HG03520 (cell line): ENCODE data around the gene BPIFB2.
"Not testable (repeated sequence)": the region's sequence is repeated elsewhere in the genome, so short reads cannot be mapped to it uniquely, and the experiment has no call there.

Source experiments
- ATAC-seq: cut with Tn5 transposase; IDR thresholded peaks from one replicate; pipeline ENCODE4 v1.9.1; 2021; ENCODE audit warnings: mild to moderate bottlenecking, moderate library complexity; ENCODE audit not compliant: unreplicated experiment

The BPIFB2 gene

GRCh38 chr20:33034115-33034514 is 26.6 kb downstream of the BPIFB2 start:
- no peak for ATAC-seq

DNA sequence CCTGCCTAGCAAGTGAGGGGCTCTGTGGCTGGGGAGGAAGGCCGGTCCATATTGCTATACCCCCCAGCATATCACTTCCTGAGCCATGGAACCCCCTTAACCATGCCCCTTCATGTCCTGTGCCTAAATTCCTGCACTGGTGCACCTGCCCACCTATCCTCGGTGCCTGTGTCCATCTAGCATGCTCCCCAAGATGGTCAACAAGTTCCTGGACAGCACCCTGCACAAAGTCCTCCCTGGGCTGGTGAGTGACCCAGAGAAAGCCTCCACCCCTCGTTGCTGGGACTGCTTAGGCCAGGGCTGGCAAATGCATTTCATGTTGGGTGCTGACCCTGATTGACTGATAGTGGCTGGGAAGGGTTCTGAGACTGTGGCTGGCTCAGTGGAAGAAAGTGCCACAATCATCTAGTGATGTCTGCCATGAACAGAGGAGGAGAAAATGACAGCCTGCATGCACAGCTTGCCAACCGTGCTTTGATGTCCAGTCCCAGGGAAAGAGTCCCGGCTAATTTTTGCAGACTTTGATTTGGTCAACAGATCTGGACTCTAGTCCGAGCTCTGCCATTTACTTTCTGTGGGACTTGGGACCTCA is 27.5 kb downstream of the BPIFB2 start:
- no peak for ATAC-seq

DNA sequence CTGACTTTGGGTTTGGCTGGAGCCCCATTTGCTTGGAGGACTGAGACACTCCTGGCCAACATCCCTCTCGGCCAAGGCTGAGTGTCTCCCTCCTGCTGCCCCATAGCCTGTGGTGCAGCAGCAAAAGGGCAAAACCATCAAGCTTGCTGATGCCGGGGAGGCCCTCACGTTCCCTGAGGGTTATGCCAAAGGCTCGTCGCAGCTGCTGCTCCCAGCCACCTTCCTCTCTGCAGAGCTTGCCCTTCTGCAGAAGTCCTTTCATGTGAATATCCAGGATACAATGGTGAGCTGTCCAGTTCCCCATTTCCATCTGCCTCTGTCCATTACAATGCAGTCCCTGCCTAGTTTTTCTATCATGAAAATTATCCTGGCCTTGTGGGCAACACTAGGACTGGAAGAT is 30.0 kb downstream of the BPIFB2 start:
- ATAC-seq = no peak

- no peak for ATAC-seq
Measured at GRCh38 chr20:33038243-33038642, 30.7 kb downstream of the BPIFB2 start.

DNA sequence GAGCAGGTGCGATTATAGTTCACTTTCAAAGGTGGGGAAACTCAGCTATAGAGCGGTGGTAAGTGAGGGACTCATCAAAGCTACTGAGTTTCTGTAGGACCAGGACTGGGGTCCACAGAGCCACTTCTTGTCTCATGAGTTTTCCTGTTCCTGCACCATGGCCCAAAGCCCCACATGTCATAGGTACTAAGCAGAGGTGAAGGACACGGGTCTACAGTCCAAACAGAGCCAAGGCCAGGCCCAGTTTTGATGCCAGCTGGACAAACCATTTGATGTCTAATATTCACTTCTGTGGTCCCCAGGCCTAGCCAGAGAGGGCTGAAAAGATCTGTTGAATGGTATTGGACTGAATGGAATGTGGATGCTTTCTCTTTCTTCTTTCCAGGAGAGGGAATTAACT is 34.9 kb downstream of the BPIFB2 start:
- ATAC-seq = no peak

DNA sequence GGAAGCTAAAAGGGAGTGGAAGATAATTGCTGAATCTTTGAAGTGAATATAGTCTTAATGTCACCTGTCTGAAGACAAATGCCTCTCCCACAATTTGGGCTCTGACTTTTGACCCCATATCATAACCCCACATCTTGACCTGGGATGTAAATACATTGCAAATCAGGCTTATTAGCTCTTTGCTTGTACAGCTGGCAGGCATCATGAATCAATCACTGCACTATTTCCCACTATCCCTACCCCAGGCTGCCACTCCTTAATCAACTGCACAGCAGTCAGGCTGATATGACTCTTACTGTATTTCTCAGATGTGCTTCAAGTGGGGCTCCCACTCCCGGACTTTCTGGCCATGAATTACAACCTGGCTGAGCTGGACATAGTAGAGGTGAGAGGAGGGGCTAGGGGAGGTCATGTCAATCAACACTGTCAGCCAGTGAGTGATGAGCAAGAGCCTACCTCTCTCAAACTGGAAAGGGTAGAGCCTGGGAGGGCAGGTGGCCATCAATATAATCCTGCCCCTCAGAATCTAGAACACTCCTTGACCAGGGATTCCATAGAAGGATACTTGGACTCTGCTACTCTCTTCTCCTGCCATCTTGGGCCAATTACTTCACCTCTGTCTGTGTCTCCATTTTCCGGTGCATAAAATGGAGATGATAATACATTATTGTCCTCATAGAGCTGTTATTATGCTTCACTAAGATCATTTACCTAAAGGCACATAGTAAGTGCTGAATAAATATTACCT is 35.7 kb downstream of the BPIFB2 start:
- no peak for ATAC-seq

DNA sequence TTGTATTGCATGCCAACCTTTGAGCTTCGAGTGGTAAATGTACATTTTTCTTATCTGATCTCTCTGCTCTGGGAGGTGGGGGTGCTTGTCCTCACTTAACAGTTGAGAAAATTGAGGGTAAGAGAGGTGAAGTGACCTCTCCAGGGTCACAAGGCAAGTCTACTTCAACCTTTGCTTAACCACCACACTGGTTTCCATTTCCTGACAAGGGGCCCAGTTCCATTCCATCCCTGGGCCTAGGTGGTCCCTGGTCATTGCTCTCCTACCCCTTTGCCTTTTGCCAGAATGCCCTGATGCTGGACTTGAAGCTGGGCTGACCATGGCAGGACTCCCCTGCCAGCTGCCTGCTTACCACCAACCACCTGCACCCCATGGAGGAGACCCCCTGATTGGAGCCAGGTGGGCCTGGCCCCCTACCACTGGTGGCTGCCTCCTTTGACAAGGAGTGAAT is 36.3 kb downstream of the BPIFB2 start:
- ATAC-seq = no peak

- ATAC-seq = not testable (repeated sequence)
Measured at GRCh38 chr20:33045129-33045721, 37.7 kb downstream of the BPIFB2 start.

GRCh38 chr20:33046412-33046811 is 38.9 kb downstream of the BPIFB2 start:
- ATAC-seq = no peak

- no peak for ATAC-seq
Measured at GRCh38 chr20:33051333-33051732, 43.8 kb downstream of the BPIFB2 start.

DNA sequence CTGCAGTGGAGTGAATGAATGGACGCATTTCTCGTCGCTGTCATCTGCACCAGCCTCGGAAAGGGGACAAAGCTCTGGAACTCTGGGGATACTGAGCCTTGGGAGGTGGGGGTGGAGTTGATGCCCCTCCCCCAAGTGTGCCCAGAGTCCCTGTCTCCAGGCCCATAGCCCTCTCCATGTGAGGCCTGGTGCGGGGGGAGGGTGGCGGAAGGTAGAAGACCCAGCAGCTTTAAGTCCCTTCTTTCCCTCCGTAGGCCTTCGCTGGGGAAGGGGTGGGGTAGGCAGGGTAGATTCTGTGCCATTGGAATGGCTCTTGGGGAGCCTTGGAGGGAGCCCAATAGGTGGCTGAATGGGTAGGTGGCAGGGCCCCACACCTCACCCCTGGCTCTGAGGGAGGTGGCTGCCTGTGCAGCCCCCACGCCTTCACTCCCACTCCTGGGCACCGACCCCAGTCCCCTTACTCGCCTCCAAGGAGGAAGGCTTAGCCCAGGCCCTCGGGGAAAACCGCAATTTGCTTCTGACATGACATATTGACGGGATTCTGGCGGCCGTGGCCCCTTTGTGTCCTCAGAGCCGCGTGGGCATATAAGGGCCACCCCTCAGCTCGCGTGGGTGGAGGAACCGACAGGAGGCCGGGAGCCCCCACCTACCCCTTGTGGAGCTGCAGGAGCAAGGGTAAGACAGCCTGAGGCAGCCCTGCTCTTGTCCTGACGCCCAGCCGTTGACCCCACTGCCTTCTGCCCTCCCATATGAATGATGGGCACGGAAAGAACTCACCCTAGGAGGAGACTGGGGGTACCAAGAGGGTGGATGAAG is 46.0 kb downstream of the BPIFB2 start, which contains the start of gene BPIFB3:
Gene BPIFB3 (plus strand): TSS at position 613 of the 816 bp plus-strand sequence. CDS start 1,533 bp downstream, outside the sequence.
- ATAC-seq = no peak

GRCh38 chr20:33054381-33054780 is 46.9 kb downstream of the BPIFB2 start:
- ATAC-seq = no peak

DNA sequence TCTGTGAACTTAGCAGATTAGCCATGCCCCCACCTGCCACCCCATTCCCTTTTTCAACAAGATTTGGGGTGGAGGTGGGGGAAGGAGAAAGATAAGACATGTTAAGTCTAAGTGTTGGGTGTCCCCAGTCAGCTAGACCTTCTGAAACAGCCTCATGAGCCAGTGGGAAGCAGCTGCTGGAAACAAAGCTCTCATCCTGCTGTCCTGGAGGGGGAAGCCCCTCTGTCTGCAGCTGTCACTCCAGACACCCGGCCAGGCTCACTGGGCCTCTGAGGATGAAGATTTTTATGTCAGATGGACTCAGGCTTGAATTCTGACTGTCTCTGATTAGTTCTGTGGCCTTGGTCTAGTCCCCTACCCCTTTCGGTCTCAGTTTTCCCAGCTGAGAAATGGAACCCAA is 47.3 kb downstream of the BPIFB2 start:
- ATAC-seq = no peak

DNA sequence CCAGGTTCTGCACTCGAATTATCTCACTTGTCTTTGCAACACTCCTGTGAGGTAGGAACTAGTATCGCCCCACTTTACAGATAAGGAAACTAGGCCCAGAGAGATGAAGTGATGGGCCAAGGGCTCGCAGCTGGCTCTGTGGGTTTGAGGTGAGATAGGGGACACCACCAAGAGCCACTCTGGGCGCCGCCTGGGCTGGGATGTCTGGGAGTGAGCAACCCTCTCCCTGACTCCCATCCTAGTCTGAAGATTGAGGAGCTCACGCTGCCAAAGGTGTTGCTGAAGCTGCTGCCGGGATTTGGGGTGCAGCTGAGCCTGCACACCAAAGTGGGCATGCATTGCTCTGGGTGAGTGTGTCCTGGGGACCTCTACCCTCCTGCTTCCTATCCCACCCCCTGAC is 51.6 kb downstream of the BPIFB2 start:
- no peak for ATAC-seq

DNA sequence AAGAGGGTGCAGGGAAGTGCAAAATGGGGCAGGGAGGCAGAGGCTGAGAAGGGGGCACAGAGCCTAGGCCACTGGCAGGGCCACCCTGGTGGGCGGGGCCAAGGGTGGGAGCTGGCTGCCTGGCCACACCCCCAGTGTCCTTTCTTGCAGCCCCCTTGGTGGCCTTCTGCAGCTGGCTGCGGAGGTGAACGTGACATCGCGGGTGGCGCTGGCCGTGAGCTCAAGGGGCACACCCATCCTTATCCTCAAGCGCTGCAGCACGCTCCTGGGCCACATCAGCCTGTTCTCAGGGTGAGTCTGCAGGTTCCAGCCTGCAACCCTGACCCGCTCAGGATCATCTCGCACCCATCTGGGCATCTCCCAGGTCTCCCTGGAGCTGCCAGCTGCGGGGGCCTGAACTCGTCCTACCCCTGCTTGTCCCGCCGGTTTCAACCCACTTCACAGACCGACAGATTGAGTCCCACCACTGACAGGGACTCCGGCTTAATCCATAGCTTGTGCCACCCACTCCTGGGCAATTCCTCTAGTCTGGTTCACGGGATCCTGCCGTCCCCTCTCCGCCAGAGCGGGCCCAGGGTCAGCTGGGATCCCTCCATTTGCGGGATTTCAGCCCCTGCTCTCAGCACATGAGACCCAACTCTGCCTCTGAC is 52.4 kb downstream of the BPIFB2 start:
- ATAC-seq = no peak

DNA sequence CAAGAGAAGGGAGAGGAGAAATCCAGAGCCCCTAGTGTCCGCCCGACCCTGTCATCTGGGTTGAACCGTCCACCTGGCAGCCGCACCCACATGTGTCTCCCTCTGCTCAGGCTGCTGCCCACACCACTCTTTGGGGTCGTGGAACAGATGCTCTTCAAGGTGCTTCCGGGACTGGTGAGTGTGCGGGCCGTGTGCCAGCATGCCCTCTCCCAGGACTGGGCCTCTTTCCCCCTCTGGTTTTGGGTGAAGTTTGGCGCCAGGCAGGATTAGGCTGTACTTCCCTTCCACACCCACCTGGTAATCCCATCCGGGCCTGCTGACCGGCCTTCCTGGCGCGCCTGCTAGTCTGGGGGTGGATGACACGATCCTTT is 54.1 kb downstream of the BPIFB2 start:
- ATAC-seq = no peak

DNA sequence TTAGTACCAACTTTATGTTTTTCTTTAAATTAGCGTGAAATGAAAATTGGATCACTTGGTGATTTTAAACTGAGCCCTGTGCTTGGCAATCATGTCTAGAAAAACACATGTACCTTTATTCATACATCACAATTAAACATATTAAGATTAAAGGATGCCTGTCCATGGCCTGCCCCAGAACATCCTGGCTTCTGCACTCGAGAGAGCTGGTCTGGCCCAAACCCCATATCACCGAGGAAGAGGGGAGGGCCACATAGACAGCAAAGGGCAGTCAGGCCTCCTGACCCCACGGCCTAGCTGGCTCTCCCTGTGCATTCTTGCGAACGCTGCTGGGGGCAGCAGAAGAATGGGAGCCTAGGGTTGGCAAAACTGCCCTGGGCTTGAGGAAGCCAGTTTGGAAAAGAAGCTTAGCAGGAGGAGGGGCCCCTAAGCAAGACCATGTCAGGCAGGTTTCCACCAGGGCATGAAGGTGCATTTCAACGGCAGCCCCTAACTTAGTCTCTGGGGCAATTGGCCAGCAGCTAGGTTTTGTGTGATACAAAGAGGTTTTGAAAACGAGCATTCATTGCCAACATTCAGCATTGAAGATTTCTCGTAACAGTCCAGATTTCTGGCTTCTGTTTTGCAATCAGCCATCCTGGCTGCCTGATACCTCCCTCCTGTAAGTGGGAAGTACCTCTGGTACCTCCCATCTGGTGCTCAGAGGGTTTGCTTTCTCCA is 54.8 kb downstream of the BPIFB2 start:
- no peak for ATAC-seq

DNA sequence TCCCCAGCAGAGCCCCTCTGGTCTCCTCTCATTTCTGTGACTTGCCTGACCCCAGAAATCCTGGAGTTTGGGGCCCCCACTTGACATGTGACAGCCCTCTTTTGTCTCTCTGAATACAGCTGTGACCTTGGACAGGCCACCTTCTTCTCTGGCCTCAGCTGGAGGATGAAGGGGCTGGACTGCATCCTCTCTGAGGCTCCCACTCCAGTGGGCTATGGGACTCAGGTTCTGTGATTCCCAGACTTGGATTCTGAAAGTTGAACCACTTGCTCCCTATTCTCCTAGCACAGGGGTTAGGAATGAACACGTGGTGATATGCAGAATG is 55.3 kb downstream of the BPIFB2 start:
- ATAC-seq = no peak

GRCh38 chr20:33063271-33063670 is 55.8 kb downstream of the BPIFB2 start:
- ATAC-seq = no peak

DNA sequence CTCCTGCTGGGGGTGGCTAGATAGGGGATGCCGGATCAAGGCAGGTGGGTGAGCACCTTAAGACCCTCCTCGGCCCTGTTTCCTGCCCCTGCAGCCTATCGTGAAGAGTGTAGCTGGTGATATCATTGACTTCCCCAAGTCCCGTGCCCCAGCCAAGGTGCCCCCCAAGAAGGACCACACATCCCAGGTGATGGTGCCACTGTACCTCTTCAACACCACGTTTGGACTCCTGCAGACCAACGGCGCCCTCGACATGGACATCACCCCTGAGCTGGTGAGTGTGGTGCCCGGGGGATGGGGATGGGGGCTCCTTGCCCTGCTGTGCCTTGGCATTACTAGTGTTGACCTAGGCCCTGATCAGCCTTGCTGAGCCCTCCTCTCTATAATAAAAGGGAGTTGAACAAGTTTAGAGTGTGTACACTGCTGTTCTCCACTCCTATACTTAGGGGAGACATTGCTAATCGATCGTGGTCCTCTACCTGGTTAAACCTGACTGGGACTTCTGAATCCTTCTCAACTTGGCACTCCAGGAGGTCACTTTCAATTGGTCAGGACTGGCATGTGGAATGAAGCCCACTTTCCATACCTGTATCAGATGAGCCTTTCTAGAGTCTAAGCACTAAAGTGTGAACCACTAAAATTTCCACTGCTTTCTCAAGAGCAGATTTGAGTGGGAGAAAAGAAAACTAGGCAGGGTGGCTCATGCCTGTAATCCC is 57.2 kb downstream of the BPIFB2 start:
- ATAC-seq = no peak
